Measurements from ENCODE around the gene GPR35. TPM values are rescaled to one million over a fixed set of nuclear protein-coding genes. Genes with fewer than 3 reads are reported as not detected.

GPR35 gene
- total RNA-seq, 1 experiment from 2014 or later: 2.4 TPM

- CTCF ChIA-PET: interaction anchor here (0.6 kb wide), 1 partner anchor 10 kb away, joined by 3 read pairs; no protein-coding TSS in a partner anchor
Measured at GRCh38 chr2:240594511-240595380, 30.5 kb upstream of the GPR35 start.

GRCh38 chr2:240595381-240596079, 29.8 kb upstream of the GPR35 start:
- no peak for DNase-seq
- H3K27ac ChIP-seq (ENCODE audit: low read length): no peak overlapping the region
- no TSS peak for BruUV-seq (replicated peaks)
- no peaks in the 10 kb centered on the region for H3F3A ChIP-seq (ENCODE audit: low read length, unreplicated experiment)
- ChIA-PET POLR2A (ENCODE audit: unreplicated experiment) (no interaction called here), CTCF (no interaction called here)
- no peak overlapping the region for H3K4me2 ChIP-seq (ENCODE audit: low read length)
- no peaks in the 10 kb centered on the region for H3K27me3 ChIP-seq (ENCODE audit: low read length)
- no peaks in the 10 kb centered on the region for H3K9me3 ChIP-seq (ENCODE audit: low read length)
- no peaks in the 10 kb centered on the region for H3K4me1 ChIP-seq (ENCODE audit: insufficient read depth, low read length)
- no peak overlapping the region for H3K9ac ChIP-seq (ENCODE audit: low read length)
- H3K9me2 ChIP-seq (replicated peaks; ENCODE audit: low read length): no peaks in the 10 kb centered on the region
- H3K79me2 ChIP-seq (ENCODE audit: low read length): peaks cover 21% of the 10 kb centered on the region
- no peak for TF ChIP-seq EZH2 (IDR thresholded peaks at IDR 0.05; ENCODE audit: low read length, unreplicated experiment)
- TF ChIP-seq EZH2phosphoT487 (IDR thresholded peaks at IDR 0.05; ENCODE audit: borderline replicate concordance, low read length): no peak
- TF ChIP-seq, protein P1, sequence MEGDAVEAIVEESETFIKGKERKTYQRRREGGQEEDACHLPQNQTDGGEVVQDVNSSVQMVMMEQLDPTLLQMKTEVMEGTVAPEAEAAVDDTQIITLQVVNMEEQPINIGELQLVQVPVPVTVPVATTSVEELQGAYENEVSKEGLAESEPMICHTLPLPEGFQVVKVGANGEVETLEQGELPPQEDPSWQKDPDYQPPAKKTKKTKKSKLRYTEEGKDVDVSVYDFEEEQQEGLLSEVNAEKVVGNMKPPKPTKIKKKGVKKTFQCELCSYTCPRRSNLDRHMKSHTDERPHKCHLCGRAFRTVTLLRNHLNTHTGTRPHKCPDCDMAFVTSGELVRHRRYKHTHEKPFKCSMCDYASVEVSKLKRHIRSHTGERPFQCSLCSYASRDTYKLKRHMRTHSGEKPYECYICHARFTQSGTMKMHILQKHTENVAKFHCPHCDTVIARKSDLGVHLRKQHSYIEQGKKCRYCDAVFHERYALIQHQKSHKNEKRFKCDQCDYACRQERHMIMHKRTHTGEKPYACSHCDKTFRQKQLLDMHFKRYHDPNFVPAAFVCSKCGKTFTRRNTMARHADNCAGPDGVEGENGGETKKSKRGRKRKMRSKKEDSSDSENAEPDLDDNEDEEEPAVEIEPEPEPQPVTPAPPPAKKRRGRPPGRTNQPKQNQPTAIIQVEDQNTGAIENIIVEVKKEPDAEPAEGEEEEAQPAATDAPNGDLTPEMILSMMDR (conservative IDR thresholded peaks at IDR 0.05; ENCODE audit: low read depth, low read length): peak; percentile 43; the same call in 1 of the 2 replicates
- H3K36me3 ChIP-seq (ENCODE audit: low read depth, low read length): no peaks in the 10 kb centered on the region
- H4K20me1 ChIP-seq (ENCODE audit: low read length): no peaks in the 10 kb centered on the region
- H2AFZ ChIP-seq (ENCODE audit: low read length): no peak overlapping the region
- intact Hi-C loops (cut with micrococcal nuclease): no loop called here
- no peak overlapping the region for H3K4me3 ChIP-seq (ENCODE audit: low read length)
- ATAC-seq: no peak

More at GRCh38 chr2:240594511-240595380, 30.5 kb upstream of the GPR35 start:
- BruUV-seq (replicated peaks): no TSS peak
- no peaks in the 10 kb centered on the region for H4K20me1 ChIP-seq (ENCODE audit: low read length)
- intact Hi-C loops (cut with micrococcal nuclease): no loop called here
- no peak for DNase-seq
- POLR2A ChIA-PET (ENCODE audit: unreplicated experiment): interaction anchor here (0.8 kb wide), 1 partner anchor 30 kb away, joined by 3 read pairs; no protein-coding TSS in a partner anchor
- H3K4me1 ChIP-seq (ENCODE audit: insufficient read depth, low read length): no peaks in the 10 kb centered on the region
- H3K9ac ChIP-seq (ENCODE audit: low read length): no peak overlapping the region
- H3K27ac ChIP-seq (ENCODE audit: low read length): no peak overlapping the region
- no peaks in the 10 kb centered on the region for H3K9me2 ChIP-seq (replicated peaks; ENCODE audit: low read length)
- H3K4me3 ChIP-seq (ENCODE audit: low read length): no peak overlapping the region
- no peaks in the 10 kb centered on the region for H3K27me3 ChIP-seq (ENCODE audit: low read length)
- no peak for ATAC-seq
- H3K4me2 ChIP-seq (ENCODE audit: low read length): no peak overlapping the region
- no peaks in the 10 kb centered on the region for H3F3A ChIP-seq (ENCODE audit: low read length, unreplicated experiment)
- no peak overlapping the region for H2AFZ ChIP-seq (ENCODE audit: low read length)
- H3K36me3 ChIP-seq (ENCODE audit: low read depth, low read length): no peaks in the 10 kb centered on the region
- peaks cover 28% of the 10 kb centered on the region for H3K79me2 ChIP-seq (ENCODE audit: low read length)
- TF ChIP-seq EZH2 (IDR thresholded peaks at IDR 0.05; ENCODE audit: low read length, unreplicated experiment) (no peak), EZH2phosphoT487 (IDR thresholded peaks at IDR 0.05; ENCODE audit: borderline replicate concordance, low read length) (no peak)
- TF ChIP-seq, protein P1 (conservative IDR thresholded peaks at IDR 0.05; ENCODE audit: low read depth, low read length): no peak
- no peaks in the 10 kb centered on the region for H3K9me3 ChIP-seq (ENCODE audit: low read length)

All from PC-3 (cell line).